Hepatic stellate cell (primary cell): ENCODE measurements around the gene MFRP.

Experiments
- DNase-seq: peaks from one replicate; pipeline ENCODE4 v3.0.0; 2011; ENCODE audit warnings: low spot score

Gene MFRP

DNA sequence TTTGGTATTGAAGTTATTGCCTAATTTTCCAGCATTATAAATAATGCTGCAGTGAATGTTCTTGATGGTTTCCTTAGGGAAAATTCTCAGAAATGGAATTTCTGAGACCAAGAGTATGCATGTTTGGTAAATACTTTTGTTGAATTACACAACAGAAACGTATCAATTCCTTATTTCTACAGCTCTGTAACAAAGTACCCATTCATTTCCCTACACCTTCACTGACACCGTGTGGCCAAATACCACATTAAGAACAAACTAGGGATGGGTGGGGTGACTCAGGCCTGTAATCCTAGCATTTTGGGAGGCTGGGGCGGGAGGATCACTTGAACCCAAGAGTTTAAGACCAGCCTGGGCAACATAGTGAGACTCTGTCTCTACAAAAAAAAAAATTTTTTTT is 51.3 kb downstream of the MFRP start:
- no peak for DNase-seq

DNA sequence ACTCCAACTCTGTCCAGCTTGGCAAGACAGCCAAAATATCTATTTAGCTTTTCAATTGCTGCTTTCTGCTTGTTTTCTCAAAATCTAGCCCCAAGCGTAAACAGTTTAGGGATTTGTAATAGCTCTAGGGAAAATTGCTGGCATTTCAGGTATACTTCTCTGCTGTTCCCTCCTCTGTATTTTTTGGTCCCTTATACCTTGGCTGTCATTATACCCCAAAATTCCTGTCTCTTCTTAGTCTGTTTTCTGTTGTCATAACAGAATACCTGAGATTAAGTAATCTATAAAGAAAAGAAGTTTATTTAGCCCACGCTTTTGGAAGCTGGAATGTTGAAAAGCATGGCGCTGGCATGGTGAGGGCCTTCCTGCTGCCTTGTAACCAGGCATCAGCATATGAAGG is 53.0 kb downstream of the MFRP start:
- no peak for DNase-seq

DNA sequence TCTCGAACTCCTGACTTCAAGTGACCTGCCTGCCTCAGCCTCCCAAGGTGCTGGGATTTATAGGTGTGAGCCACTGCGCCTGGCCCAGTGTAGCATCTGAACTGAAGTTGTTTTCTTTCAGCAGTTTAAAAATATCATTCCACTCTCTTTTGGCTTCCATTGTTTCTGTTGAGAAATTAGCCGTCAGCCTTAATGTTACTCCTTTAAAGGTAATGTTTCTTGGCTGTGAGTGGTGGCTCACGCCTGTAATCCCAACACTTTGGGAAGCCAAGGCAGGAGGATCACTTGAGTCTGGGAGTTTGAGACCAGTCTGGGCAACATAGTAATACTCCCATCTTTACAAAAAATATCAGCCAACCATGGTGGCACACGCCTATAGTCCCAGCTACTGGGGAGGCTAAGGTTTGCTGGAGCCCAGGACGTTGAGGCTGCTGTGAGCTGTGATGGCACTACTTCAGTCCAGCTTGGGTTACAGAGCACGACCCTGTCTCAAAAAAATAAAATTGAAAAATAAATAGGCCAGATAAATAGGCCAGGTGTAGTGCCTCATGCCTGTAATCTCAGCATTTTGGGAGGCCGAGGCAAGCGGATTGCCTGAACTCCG is 55.5 kb downstream of the MFRP start:
- no peak for DNase-seq
